Endothelial cell of umbilical vein (primary cell): ENCODE results near the gene TMEM120B. TPM values are rescaled to one million over a fixed set of nuclear protein-coding genes. Genes with fewer than 3 reads are reported as not detected.

Experiments
- BruUV-seq: library from RNA; stranded (reverse); fragments of 400-500 nt; replicated peaks from 2 replicates; lab custom pipeline; 2021; lab: Mats Ljungman, UMichigan
- CTCF ChIA-PET: fragments of 300-600, 350-600 bp; sonication (Branson Sonifier 250); formaldehyde crosslinking; loops from one replicate; lab custom pipeline; 2021; ENCODE audit warnings: antibody characterized with exemption, inconsistent platforms; lab: Charles Lee
- POLR2A ChIA-PET: fragments of 300-600, 350-600 bp; sonication (Branson Sonifier 250); formaldehyde crosslinking; loops from one replicate; lab custom pipeline; 2021; ENCODE audit warnings: antibody characterized with exemption, inconsistent platforms; lab: Charles Lee
- DNase-seq: peaks from one replicate; pipeline ENCODE4 v3.0.0-alpha.2; 2011; ENCODE audit warnings: low read depth, low spot score
- FAIRE-seq: peaks from 2 replicates; lab custom pipeline; 2011; peaks lifted over from hg19 to GRCh38; lab: Jason Lieb, UNC
- H2AFZ ChIP-seq: 2 replicates; pipeline ENCODE4 v1.6.0; 2012; ENCODE audit warnings: low read depth, low read length, control low read depth, inconsistent platforms
- H3K27ac ChIP-seq: 2 replicates; pipeline ENCODE4 v1.5.1; 2011; ENCODE audit warnings: low read depth, mild to moderate bottlenecking, control low read depth, low read length, moderate library complexity; ENCODE audit not compliant: insufficient read depth
- H3K27me3 ChIP-seq, 2 experiments: 2 replicates each; pipeline versions ENCODE4 v1.6.0 to v1.6.1; 2011; ENCODE audit warnings: low read length in 2 of 2, mixed read lengths in 1 of 2; ENCODE audit not compliant: control insufficient read depth in 2 of 2, insufficient read depth in 2 of 2
- H3K36me3 ChIP-seq, 2 experiments: 2 replicates in 1 of 2; 3 replicates in 1 of 2; pipeline ENCODE4 v1.5.1; 2011; ENCODE audit warnings: low read length in 2 of 2, mild to moderate bottlenecking in 1 of 2, moderate library complexity in 1 of 2; ENCODE audit not compliant: control insufficient read depth in 2 of 2, insufficient read depth in 2 of 2; ENCODE audit errors: extremely low read depth in 1 of 2
- H3K4me1 ChIP-seq: 3 replicates; pipeline ENCODE4 v1.5.1; 2011; ENCODE audit warnings: mild to moderate bottlenecking, low read length; ENCODE audit not compliant: control insufficient read depth, insufficient read depth; ENCODE audit errors: extremely low read depth
- H3K4me2 ChIP-seq: 2 replicates; pipeline ENCODE4 v1.6.1; 2011; ENCODE audit warnings: low read length, control low read depth, mixed read lengths; ENCODE audit not compliant: insufficient read depth
- H3K4me3 ChIP-seq, 3 experiments: fragments of 200-600 bp in 1 of 3; sonication (generic), shearing (Covaris generic) in 1 of 3; replicated peaks in 1 of 3; 2 replicates each; pipeline ENCODE4 v1.5.1; 2011 to 2016; ENCODE audit warnings: control low read depth in 3 of 3, low read length in 3 of 3, mild to moderate bottlenecking in 2 of 3, inconsistent platforms in 1 of 3, low read depth in 1 of 3, moderate library complexity in 1 of 3; ENCODE audit not compliant: insufficient read depth in 1 of 3
- H3K79me2 ChIP-seq: 2 replicates; pipeline ENCODE4 v1.6.0; 2012; ENCODE audit warnings: low read length, inconsistent platforms; ENCODE audit not compliant: control insufficient read depth, insufficient read depth
- H3K9ac ChIP-seq: replicated peaks from 2 replicates; pipeline ENCODE3; 2011; ENCODE audit warnings: low read length, control low read depth; ENCODE audit not compliant: insufficient read depth; ENCODE audit errors: extremely low read depth
- H3K9me1 ChIP-seq: replicated peaks from 3 replicates; pipeline ENCODE4 v1.6.0; 2011; ENCODE audit warnings: mild to moderate bottlenecking, low read length; ENCODE audit not compliant: control insufficient read depth, insufficient read depth; ENCODE audit errors: extremely low read depth
- H3K9me3 ChIP-seq: replicated peaks from 2 replicates; pipeline ENCODE4 v1.5.1; 2012; ENCODE audit warnings: low read length, inconsistent platforms; ENCODE audit not compliant: control insufficient read depth, insufficient read depth
- H4K20me1 ChIP-seq: replicated peaks from 2 replicates; pipeline ENCODE3; 2011; ENCODE audit warnings: mild to moderate bottlenecking, low read length; ENCODE audit not compliant: control insufficient read depth, insufficient read depth; ENCODE audit errors: extremely low read depth
- CTCF ChIP-seq, 2 donors: IDR thresholded peaks; 1 replicate in 1 of 2; 2 replicates in 1 of 2; pipeline ENCODE4 v1.5.1; 2011; ENCODE audit warnings: low read length in 2 of 2, mild to moderate bottlenecking in 2 of 2, moderate library complexity in 2 of 2, control low read depth in 1 of 2, inconsistent platforms in 1 of 2, low read depth in 1 of 2; ENCODE audit not compliant: insufficient read depth in 1 of 2; ENCODE audit errors: extremely low read depth in 1 of 2
- EZH2 ChIP-seq: IDR thresholded peaks from 2 replicates; pipeline ENCODE4 v1.6.1; 2012; ENCODE audit warnings: borderline replicate concordance, low read depth, mild to moderate bottlenecking, moderate library complexity, low read length, inconsistent platforms; ENCODE audit not compliant: severe bottlenecking
- JUN ChIP-seq: IDR thresholded peaks from 2 replicates; pipeline ENCODE4 v1.6.1; 2011; ENCODE audit warnings: borderline replicate concordance, low read depth; ENCODE audit not compliant: insufficient read length, insufficient read depth
- MYC ChIP-seq: IDR thresholded peaks from one replicate; pipeline ENCODE4 v1.6.1; 2011; ENCODE audit warnings: mild to moderate bottlenecking, low read depth, low read length
- POLR2A ChIP-seq: IDR thresholded peaks from 2 replicates; pipeline ENCODE4 v1.6.1; 2012; ENCODE audit warnings: low read depth, mild to moderate bottlenecking, control low read depth, low read length
- dilution Hi-C: fragments of 300-500 bp; cut with MboI; formaldehyde crosslinking; loops from one replicate; pipeline ENCODE4 v1.15.0; 2019; ENCODE audit warnings: low sequenced_read_pairs; ENCODE audit not compliant: extremely low pct_ligation_motif_present
- intact Hi-C: fragments of 100-400 bp; cut with micrococcal nuclease; formaldehyde crosslinking; loops from one replicate; pipeline ENCODE4 v1.10.0; 2022
- polyA plus RNA-seq, 4 experiments: library from polyadenylated mRNA; depleted of rRNA in 3 of 4; stranded (reverse) in 3 of 4; unstranded in 1 of 4; fragments of >200 nt; gene quantifications; 2 replicates each; pipeline versions ENCODE4 v1.2.1 to v1.2.3, GENCODE V29; 2011 to 2012; ENCODE audit warnings: missing spikeins in 1 of 4
- total RNA-seq: library from RNA; stranded (reverse); gene quantifications from 2 replicates; pipeline ENCODE4 v1.2.3, GENCODE V29; 2021
- TF ChIP-seq, protein P1 (sequence below): IDR thresholded peaks from 2 replicates; pipeline ENCODE4 v1.6.1; 2011; ENCODE audit not compliant: insufficient read depth, insufficient read length

The TMEM120B gene
- total and polyA plus RNA-seq, 2 donors (not counting 3 experiments of a cell fraction or from before 2014, with no cell fraction given), result 10.4 to 12.8 TPM

DNA sequence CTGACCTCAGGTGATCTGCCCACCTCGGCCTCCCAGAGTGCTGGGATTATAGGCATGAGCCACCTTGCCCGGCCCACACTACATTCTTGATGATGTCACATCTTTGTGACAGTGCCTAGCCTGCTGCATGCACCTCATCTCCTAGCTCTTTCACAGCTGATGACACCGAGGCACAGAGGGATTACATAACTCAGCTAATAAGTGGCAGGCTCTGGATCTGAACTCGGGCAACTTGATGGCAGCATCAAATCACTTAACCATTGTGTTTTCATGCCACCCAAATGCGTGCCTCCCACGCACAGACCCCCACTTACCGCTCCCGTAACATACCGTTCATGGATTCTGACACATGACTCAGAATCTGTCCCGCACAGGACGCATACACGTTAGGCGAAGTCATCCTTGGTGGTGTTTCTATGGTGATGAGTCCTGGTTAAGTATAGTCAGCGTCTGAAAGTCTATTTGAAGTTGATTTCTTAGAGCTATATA is 7.4 kb downstream of the TMEM120B start:
- POLR2A ChIA-PET, result no interaction called here
- H3K27me3 ChIP-seq, result no peaks in the 10 kb centered on the region
- FAIRE-seq (peak; percentile 48), DNase-seq (peak; percentile 19)
- no peak overlapping the region for H3K9ac ChIP-seq
- H3K4me1 ChIP-seq, result peaks cover 7% of the 10 kb centered on the region
- H3K4me3 ChIP-seq, result no peak overlapping the region
- BruUV-seq, result no TSS peak
- no peaks in the 10 kb centered on the region for H3K36me3 ChIP-seq
- TF ChIP-seq MYC, result no peak
- peak; percentile 11 for TF ChIP-seq JUN
- TF ChIP-seq POLR2A, result no peak
- H3K9me1 ChIP-seq, result no peaks in the 10 kb centered on the region
- dilution Hi-C loops (no loop called here), intact Hi-C loops (no loop called here)
- H3K4me2 ChIP-seq, result no peak overlapping the region
- no peak overlapping the region for H3K27ac ChIP-seq
- no peaks in the 10 kb centered on the region for H3K9me3 ChIP-seq
- no peaks in the 10 kb centered on the region for H4K20me1 ChIP-seq
- no peak overlapping the region for H2AFZ ChIP-seq
- CTCF ChIA-PET, result interaction anchor here (0.6 to 1.3 kb wide), 2 partner anchors 29 to 285 kb away, joined by 3 read pairs; no protein-coding TSS in a partner anchor
- peaks cover 2% of the 10 kb centered on the region for H3K79me2 ChIP-seq

DNA sequence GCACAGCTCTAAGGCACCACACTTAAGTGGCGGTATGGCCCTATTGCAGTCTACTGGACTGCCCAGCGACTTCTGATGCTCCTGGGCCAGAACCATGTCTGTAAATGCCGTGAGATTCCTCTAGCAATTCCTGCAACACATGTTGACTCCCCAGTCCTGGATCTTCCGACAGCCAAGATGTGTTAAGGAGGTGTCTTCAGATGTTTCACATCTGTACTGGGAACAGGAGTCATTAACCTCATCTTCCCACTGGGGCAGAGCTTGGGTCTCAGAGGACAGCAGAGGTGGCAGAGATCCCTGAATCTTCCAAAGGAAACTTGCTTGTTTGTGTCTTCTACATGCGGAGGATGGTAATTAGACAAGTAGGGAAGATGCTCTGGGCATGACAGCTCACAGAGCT is 8.2 kb downstream of the TMEM120B start:
- Histone ChIP-seq H3K4me3 (no peak overlapping the region), H2AFZ (no peak overlapping the region), H3K9ac (no peak overlapping the region), H3K4me2 (no peak overlapping the region), H3K4me1 (peaks cover 11% of the 10 kb centered on the region), H4K20me1 (no peaks in the 10 kb centered on the region), H3K36me3 (no peaks in the 10 kb centered on the region), H3K9me3 (no peaks in the 10 kb centered on the region), H3K79me2 (peaks cover 2% of the 10 kb centered on the region), H3K9me1 (no peaks in the 10 kb centered on the region), H3K27me3 (no peaks in the 10 kb centered on the region), H3K27ac (peak overlapping the region; percentile 42)
- intact Hi-C loops, result no loop called here
- ChIA-PET CTCF (interaction anchor here (1.0 to 1.3 kb wide), 2 partner anchors 9 to 56 kb away, joined by 3 read pairs; partner anchors contain the start of gene TMEM120B), POLR2A (no interaction called here)
- DNase-seq, result no peak
- no TSS peak for BruUV-seq
- dilution Hi-C loops, result no loop called here
- FAIRE-seq, result no peak
- TF ChIP-seq, protein P1, sequence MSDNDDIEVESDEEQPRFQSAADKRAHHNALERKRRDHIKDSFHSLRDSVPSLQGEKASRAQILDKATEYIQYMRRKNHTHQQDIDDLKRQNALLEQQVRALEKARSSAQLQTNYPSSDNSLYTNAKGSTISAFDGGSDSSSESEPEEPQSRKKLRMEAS, result no peak
- TF ChIP-seq CTCF (IDR thresholded peaks at IDR 0.05; ENCODE audit: extremely low read depth in 1 of 2, insufficient read depth in 1 of 2, low read depth in 1 of 2, low read length in 2 of 2), result no peak
- no peak for TF ChIP-seq EZH2
